T-helper 1 cell treated with Interleukin-12 subunit alpha and Interleukin-12 subunit beta and Interleukin-4 antibody, amounts not matched to agents 30 μg/mL and 1 μg/mL, for 36 hours (primary cell): ENCODE data around the gene PER3.

Experiments
- H3K27ac Mint-ChIP-seq: one replicate; pipeline ENCODE4 v1.8.0; 2021; ENCODE audit warnings: mild to moderate bottlenecking, mixed read lengths
- H3K27me3 Mint-ChIP-seq: one replicate; pipeline ENCODE4 v1.8.0; 2021; ENCODE audit warnings: low read depth, mixed read lengths
- H3K36me3 Mint-ChIP-seq: one replicate; pipeline ENCODE4 v1.8.0; 2021; ENCODE audit warnings: low read depth, mixed read lengths
- H3K4me1 Mint-ChIP-seq: one replicate; pipeline ENCODE4 v1.8.0; 2021; ENCODE audit warnings: low read depth, mixed read lengths
- H3K4me3 Mint-ChIP-seq: one replicate; pipeline ENCODE4 v1.8.0; 2021; ENCODE audit warnings: mild to moderate bottlenecking, moderate library complexity, mixed read lengths
- H3K9me3 Mint-ChIP-seq: one replicate; pipeline ENCODE4 v1.8.0; 2021; ENCODE audit warnings: mixed read lengths

The PER3 gene

DNA sequence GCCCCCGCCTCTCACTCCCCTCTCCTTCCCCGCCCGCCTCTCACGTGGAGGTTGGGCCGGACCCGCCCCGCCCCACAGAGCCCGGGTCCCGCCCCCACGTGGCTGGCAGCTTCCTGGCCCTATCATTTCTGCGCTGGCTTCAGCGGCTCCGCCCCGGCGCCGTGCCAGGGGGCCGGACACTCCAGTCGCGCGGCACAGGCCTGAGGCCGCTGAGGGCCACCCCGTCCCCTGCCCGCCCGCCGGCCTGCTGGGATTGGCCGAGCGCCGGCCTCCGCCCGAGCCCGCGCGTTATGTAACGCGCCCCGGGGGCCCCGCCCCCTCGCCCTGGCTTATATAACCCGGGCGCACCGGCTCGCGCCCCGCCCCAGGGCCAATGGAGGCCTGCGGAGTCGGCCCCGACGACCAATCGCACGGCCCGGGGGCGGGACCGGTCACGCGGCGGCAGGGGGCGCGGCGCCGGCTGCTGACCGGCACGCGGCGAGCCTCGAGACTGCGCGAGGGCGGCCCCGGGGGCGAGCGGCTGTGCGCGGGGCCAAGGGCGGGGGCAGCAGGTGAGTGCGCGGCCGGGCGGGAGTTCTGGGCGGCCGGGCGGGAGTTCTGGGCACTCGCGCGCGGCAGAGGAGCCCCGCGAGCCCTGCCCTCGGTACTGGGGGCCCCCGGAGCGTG lies at the start of gene PER3:
Gene PER3 (plus strand): TSS at position 466 of the 666 bp plus-strand sequence. CDS start 587 bp downstream, outside the sequence.
- H3K4me3 Mint-ChIP-seq: peak within 1 kb of the TSS; percentile 61
- peaks cover 4% of the 10 kb centered on the region for H3K36me3 Mint-ChIP-seq
- H3K4me1 Mint-ChIP-seq: peaks cover 17% of the 10 kb centered on the region
- peak within 1 kb of the TSS; percentile 68 for H3K27ac Mint-ChIP-seq
- H3K9me3 Mint-ChIP-seq: no peaks in the 10 kb centered on the region
- H3K27me3 Mint-ChIP-seq: peaks cover 11% of the 10 kb centered on the region

DNA sequence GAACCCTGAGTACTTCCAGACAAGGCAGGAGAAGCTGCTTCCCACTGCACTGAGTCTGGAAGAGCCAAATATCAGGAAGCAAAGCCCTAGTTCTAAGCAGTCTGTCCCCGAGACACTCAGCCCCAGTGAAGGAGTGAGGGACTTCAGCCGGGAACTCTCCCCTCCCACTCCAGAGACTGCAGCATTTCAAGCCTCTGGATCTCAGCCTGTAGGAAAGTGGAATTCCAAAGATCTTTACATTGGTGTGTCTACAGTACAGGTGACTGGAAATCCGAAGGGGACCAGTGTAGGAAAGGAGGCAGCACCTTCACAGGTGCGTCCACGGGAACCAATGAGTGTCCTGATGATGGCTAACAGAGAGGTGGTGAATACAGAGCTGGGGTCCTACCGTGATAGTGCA lies 46.0 kb upstream of the PER3 start:
- H3K27me3 Mint-ChIP-seq: no peaks in the 10 kb centered on the region
- H3K4me1 Mint-ChIP-seq: no peaks in the 10 kb centered on the region
- H3K36me3 Mint-ChIP-seq: no peaks in the 10 kb centered on the region
- H3K27ac Mint-ChIP-seq: no peak overlapping the region
- no peaks in the 10 kb centered on the region for H3K9me3 Mint-ChIP-seq
- H3K4me3 Mint-ChIP-seq: no peak overlapping the region

DNA sequence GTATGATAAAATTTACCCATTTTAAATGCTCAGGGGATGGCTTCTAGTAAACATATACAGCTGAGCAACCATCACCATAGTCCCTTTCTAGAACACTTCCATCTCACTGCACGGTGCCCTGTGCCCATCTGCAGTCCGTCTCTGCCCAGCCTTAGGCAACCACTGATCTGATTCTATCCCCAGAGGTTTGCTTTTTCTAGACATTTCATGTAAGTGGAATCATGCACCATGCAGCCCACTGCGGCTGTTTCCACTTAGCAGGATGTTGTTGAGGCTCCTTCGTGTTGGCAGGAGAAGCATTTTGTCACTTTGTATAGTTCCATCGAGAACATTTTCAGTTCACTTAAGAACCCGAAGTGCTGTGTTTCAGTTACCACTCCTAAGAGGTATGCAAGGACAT lies 40.7 kb upstream of the PER3 start:
- no peaks in the 10 kb centered on the region for H3K9me3 Mint-ChIP-seq
- no peaks in the 10 kb centered on the region for H3K36me3 Mint-ChIP-seq
- H3K27me3 Mint-ChIP-seq: peaks cover 3% of the 10 kb centered on the region
- H3K4me1 Mint-ChIP-seq: no peaks in the 10 kb centered on the region
- no peak overlapping the region for H3K27ac Mint-ChIP-seq
- no peak overlapping the region for H3K4me3 Mint-ChIP-seq

DNA sequence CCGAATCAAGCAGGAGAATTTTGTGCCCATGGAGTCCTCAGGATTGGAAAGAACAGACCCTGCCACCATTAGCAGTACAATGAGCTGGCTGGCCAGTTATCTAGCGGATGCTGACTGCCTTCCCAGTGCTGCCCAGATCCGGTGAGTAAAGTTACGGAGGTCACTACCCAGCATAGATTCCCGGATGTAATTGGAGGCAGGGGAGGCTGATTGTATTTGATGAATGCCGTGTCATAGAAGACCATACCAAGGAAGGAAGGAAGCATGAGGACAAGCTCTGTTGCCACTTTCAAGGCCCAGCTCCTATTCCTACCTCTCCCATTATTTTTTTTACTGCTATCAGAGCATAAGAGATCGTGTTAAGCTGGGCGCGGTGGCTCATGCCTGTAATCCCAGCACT lies 39.2 kb upstream of the PER3 start:
- Mint-ChIP-seq H3K4me1 (no peaks in the 10 kb centered on the region), H3K9me3 (no peaks in the 10 kb centered on the region), H3K4me3 (no peak overlapping the region), H3K27ac (no peak overlapping the region), H3K36me3 (no peaks in the 10 kb centered on the region), H3K27me3 (peaks cover 3% of the 10 kb centered on the region)

DNA sequence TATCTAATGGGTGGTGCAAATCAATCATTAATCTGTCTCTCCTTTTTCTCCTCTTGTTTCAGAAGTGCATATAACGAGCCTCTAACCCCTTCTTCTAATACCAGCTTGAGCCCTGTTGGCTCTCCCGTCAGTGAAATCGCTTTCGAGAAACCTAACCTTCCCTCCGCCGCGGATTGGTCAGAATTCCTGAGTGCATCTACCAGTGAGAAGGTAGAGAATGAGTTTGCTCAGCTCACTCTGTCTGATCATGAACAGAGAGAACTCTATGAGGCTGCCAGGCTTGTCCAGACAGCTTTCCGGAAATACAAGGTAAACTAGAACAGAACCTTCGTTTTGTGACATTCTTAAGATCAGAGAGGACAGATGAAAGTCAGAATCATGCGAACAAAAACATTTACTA lies 38.3 kb upstream of the PER3 start:
- Mint-ChIP-seq H3K4me3 (no peak overlapping the region), H3K4me1 (no peaks in the 10 kb centered on the region), H3K27me3 (peaks cover 3% of the 10 kb centered on the region), H3K9me3 (no peaks in the 10 kb centered on the region), H3K36me3 (no peaks in the 10 kb centered on the region), H3K27ac (no peak overlapping the region)

DNA sequence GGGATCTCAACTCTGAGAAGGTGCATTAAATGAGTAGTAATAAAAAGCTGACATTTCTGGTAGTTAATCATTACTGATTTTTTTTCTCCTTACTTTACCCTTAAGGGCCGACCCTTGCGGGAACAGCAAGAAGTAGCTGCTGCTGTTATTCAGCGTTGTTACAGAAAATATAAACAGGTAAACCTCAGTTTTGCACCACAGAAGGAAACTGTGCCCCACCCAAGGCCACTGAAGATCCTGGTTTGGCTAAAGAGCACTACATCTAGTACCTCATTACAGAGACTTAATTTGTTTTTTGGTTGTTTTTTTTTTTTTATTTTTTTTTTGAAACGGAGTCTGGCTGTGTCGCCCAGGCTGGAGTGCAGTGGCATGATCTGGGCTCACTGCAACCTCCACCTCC lies 36.5 kb upstream of the PER3 start:
- Mint-ChIP-seq H3K4me3 (no peak overlapping the region), H3K36me3 (no peaks in the 10 kb centered on the region), H3K27ac (no peak overlapping the region), H3K9me3 (no peaks in the 10 kb centered on the region), H3K27me3 (peaks cover 3% of the 10 kb centered on the region), H3K4me1 (no peaks in the 10 kb centered on the region)

DNA sequence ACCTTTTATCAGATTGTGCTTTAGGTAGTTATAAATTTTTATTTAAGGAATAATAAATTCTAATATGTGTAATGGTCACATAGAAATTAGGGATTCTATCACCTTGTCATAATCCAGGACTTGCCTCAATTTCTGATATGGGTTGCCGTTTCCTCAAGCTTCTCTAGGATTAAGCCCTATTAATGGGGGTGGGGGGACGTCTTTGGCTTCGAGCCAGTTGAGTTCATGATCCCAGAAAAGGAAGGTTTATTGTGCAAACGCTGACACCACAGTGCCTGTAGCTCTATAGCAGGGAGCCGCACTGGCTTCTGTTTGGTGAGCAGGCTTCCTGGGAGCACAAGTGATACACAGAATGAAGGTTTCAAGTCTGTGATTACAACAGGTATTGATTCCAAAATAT lies 35.0 kb upstream of the PER3 start:
- peaks cover 11% of the 10 kb centered on the region for H3K27me3 Mint-ChIP-seq
- no peak overlapping the region for H3K4me3 Mint-ChIP-seq
- H3K9me3 Mint-ChIP-seq: no peaks in the 10 kb centered on the region
- no peak overlapping the region for H3K27ac Mint-ChIP-seq
- no peaks in the 10 kb centered on the region for H3K36me3 Mint-ChIP-seq
- peaks cover 2% of the 10 kb centered on the region for H3K4me1 Mint-ChIP-seq

DNA sequence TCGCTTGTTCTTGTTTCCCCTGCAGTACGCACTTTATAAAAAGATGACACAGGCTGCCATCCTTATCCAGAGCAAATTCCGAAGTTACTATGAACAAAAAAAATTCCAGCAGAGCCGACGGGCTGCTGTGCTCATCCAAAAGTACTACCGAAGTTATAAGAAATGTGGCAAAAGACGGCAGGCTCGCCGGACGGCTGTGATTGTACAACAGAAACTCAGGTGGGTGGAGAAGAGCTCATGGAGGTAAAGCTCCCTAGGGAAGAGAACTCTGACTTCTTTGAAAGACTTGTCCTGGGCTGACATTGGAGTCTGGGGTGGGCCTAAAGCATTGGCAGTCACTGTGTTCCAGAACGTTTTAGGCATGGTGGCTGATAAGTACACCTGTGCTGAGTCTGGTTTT lies 32.9 kb upstream of the PER3 start:
- no peak overlapping the region for H3K4me3 Mint-ChIP-seq

DNA sequence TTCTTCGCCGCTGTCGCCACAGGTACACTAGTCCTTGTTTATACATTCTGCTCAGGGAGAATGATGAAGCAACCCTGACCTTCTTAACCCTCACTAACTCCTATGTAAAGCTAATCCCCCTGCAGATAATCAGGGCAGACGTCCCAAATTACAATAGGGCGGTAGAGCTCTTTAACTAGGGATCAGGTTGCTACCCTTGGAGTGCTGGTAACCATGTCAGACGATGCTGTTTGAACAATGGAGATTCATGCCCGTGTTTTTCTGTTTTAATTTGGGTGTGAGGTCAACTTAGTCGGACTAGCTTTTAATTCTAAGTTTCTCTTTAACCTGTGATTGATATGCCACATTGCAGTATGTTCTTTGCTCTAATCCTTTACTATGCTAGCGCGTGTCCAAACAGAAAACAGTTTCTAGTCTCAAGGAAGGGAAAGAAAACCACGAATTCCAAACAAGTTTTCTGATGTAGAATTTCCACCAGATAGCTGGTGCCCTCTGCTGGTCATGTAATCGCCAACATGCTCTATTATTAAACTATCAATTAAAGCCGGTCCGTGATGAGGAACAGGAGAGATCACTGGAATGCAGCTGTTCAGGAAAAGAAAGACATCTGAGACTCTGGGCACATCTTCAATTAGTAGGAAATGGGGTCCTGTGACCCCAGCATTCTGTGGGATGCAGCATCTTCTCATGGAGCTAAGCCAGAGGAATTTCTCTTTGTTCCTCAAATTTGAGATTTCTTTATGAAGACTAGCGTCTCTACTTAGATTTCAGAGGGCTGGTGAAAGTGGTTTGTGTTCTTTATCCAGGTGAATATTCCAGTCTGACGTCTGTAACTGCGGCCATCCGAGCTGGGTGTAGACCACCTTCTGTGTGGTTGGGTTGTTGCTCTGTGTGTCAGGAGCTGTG lies 31.3 kb upstream of the PER3 start:
- H3K27ac Mint-ChIP-seq: no peak overlapping the region
- H3K4me1 Mint-ChIP-seq: peaks cover 4% of the 10 kb centered on the region
- no peaks in the 10 kb centered on the region for H3K36me3 Mint-ChIP-seq
- H3K4me3 Mint-ChIP-seq: no peak overlapping the region
- H3K27me3 Mint-ChIP-seq: peaks cover 16% of the 10 kb centered on the region
- H3K9me3 Mint-ChIP-seq: no peaks in the 10 kb centered on the region

More for the DNA sequence above, 32.9 kb upstream of the PER3 start:
- H3K27ac Mint-ChIP-seq: no peak overlapping the region
- H3K9me3 Mint-ChIP-seq: no peaks in the 10 kb centered on the region
- H3K27me3 Mint-ChIP-seq: peaks cover 15% of the 10 kb centered on the region
- H3K36me3 Mint-ChIP-seq: no peaks in the 10 kb centered on the region
- peaks cover 4% of the 10 kb centered on the region for H3K4me1 Mint-ChIP-seq

DNA sequence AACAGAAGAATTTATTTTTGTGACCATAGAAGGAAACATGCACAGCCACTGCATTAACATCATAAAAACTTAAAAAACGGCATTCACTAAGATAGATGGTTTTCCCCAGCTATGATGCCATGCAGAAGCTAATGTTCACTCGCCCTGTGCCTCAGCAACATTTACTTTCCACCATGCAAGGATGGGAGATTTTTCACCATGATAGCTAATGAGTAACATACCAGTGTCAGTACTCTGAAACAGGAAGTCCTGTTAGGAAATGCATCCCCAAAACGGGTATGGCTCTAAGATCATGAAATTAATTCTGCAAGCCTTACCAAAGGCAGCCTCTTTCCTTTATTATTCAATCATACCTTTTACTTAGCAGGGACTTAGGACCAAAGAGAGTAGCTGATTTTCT lies 30.4 kb upstream of the PER3 start:
- peaks cover 4% of the 10 kb centered on the region for H3K4me1 Mint-ChIP-seq
- no peak overlapping the region for H3K4me3 Mint-ChIP-seq
- no peaks in the 10 kb centered on the region for H3K9me3 Mint-ChIP-seq
- H3K27me3 Mint-ChIP-seq: peaks cover 21% of the 10 kb centered on the region
- no peaks in the 10 kb centered on the region for H3K36me3 Mint-ChIP-seq
- no peak overlapping the region for H3K27ac Mint-ChIP-seq

DNA sequence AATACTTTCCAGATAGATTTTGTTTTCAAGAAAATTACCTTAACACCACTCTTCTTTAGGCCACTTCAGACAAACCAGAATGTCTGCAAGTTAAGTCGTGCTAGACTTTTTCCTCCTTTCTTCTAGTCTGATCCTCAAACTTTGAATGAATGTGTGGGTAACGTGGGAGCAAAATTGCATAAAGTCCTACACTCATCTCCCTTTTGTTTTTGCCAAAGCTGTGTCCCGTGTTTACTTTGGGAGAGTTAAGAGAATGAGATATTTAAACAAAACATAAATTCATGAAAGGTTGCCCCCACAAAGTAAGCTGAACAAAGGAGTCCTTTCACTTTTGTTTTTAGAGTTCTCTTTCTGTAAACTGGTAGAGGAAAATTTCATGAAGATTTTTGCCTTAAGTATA lies 29.9 kb upstream of the PER3 start:
- Mint-ChIP-seq H3K27ac (no peak overlapping the region), H3K4me3 (no peak overlapping the region), H3K9me3 (no peaks in the 10 kb centered on the region), H3K36me3 (no peaks in the 10 kb centered on the region), H3K27me3 (peaks cover 21% of the 10 kb centered on the region), H3K4me1 (peaks cover 4% of the 10 kb centered on the region)

DNA sequence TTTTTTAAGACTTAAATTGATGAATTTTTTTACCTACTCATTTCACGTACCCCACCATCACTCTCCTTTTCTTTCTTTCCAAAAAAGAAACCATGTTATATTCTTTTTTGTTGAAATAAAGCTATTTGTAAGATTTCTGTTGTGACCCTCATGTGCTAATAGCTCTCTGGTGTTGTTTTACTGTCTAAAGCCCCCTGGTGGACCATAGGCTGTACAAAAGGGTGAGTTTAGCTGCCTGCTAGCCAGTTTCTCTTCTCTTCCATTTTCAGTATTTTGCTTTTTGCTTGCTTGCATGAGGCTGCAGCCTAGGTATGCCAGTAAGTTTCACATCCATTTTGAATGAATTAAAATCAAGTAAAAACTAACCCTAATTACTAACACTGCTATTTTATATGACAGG lies 28.6 kb upstream of the PER3 start:
- no peak overlapping the region for H3K4me3 Mint-ChIP-seq
- no peak overlapping the region for H3K27ac Mint-ChIP-seq
- no peaks in the 10 kb centered on the region for H3K9me3 Mint-ChIP-seq
- H3K27me3 Mint-ChIP-seq: peaks cover 21% of the 10 kb centered on the region
- H3K36me3 Mint-ChIP-seq: no peaks in the 10 kb centered on the region
- peaks cover 4% of the 10 kb centered on the region for H3K4me1 Mint-ChIP-seq

DNA sequence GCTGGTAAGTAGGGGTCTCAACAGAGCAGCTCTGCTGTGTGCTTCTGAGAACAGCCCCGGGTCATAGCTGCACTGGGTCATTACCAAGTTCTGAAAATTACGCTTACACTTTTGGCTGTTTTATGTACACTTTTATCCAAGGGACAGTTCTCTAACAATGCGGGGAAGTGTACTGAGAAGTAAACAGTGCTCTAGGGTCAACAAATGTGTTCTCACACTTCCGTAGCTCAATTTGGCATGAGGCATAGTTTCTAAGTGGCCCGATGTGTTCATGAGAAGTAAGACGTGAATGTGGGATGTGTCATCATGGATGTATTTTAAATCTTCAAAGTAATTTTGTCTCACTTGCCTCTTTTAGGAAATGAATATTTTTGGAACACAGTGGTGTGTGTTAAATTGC lies 23.8 kb upstream of the PER3 start:
- Mint-ChIP-seq H3K4me3 (no peak overlapping the region), H3K27ac (no peak overlapping the region), H3K4me1 (no peaks in the 10 kb centered on the region), H3K36me3 (no peaks in the 10 kb centered on the region), H3K27me3 (peaks cover 32% of the 10 kb centered on the region), H3K9me3 (no peaks in the 10 kb centered on the region)

DNA sequence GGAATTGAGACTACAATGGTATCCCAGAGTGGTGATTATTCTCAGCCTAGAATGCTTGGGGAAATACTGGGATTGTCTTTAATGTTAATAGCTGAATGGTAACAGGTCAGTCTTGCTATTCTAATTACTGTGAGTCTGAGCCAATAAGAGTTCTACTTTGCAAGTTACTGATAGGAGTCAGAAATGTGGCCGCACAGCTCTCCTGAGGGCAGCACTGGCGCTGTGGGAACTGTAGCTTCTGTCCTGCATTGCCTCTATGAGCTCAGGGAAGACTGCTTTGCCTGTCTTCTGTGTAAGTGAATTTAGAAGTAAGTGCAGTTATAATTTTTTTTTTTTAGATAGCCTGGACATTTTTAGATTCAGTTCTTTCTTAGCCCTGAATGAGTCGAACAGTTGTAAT lies 23.0 kb upstream of the PER3 start:
- Mint-ChIP-seq H3K27me3 (peaks cover 30% of the 10 kb centered on the region), H3K4me3 (no peak overlapping the region), H3K27ac (no peak overlapping the region), H3K4me1 (no peaks in the 10 kb centered on the region), H3K9me3 (no peaks in the 10 kb centered on the region), H3K36me3 (no peaks in the 10 kb centered on the region)

DNA sequence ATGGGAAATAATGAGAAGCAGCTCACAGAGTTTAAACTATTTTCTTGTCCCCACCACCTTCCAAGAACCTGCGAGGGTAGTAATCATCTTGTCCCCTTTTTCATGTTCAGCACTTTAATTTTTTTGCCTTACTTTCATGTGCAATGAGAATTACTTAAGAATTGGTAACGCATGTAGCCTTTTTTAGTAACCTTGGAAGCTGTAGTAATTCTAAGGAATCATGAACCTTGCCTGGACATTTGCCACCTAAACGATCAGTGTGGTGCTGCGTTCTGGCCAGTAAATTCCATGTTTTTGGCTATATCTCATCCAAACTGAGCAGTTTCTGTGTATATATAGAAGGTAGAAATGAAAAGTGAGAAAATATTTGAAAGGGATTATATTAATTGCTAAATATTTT lies 16.9 kb upstream of the PER3 start:
- Mint-ChIP-seq H3K27me3 (peaks cover 38% of the 10 kb centered on the region), H3K4me1 (peaks cover 4% of the 10 kb centered on the region), H3K27ac (no peak overlapping the region), H3K9me3 (no peaks in the 10 kb centered on the region), H3K4me3 (no peak overlapping the region), H3K36me3 (peaks cover 3% of the 10 kb centered on the region)
